HG02678 (cell line): ENCODE results near the gene KIF5A.
"Not testable (repeated sequence)": the region's sequence is repeated elsewhere in the genome, so short reads cannot be mapped to it uniquely, and the experiment has no call there.

Experiments
- ATAC-seq: cut with Tn5 transposase; IDR thresholded peaks from one replicate; pipeline ENCODE4 v1.9.1; 2021; ENCODE audit warnings: mild to moderate bottlenecking, moderate library complexity; ENCODE audit not compliant: unreplicated experiment

Gene KIF5A

DNA sequence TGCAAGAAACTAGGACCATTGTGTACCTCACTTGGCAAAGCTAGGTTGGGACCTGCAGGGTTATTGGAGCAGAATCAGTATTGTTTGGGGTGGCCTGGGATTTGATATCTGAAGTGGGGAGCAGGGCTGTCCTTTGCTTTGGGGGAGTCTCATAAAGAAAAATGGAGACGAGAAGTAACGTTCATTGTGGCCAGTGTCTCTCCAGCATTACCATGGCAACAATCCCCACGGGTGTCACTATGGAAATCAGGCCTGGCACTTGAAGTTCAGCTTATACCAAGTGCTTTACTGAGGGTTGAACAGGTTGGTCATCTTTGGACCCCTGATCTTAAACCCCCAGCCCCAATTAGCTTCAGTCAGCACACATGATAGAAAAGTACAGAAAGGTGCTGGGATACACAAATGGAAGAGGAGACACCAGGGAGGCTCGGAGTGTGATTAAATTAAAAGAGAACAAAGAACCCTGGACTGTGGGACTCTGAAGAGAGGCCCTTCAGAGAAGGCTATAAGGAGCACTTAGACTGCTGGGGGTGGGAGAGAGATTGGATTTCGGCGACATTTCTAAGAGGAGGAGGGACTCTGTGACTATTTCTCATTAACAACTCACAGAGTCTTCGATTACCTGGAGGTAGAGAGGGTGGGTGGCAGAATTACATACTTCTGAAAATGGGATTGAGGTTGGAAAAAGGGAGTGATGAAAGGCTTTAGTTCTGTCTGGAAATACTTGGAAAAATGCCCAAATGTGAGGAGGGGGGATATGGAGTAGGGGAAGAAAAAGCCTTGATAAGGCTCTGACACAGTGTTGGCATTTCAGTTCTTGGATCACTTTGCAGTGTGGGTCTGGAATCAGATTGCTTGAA is 3.7 kb downstream of the KIF5A start:
- no peak for ATAC-seq

- no peak for ATAC-seq
These were observed 4.6 kb downstream of the KIF5A start for GRCh38 chr12:57554453-57554852.

DNA sequence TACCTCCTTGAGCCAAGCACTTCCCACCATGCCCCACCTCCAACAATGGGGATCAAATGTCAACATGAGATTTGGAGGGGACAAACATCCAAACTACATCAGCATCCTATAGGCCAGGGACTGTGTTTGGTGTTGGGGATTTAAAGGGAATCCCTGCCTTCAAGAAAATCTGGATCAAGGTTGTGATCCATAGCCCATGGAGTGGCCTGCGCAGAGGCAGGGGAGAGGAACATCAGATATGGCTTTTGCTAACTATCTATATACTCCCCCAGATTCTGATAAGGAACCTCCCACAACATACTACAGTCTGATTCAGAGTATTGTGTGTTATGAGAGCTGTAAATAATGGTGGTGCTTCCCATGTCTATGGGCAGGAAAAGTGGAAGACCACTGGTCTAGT is 5.1 kb downstream of the KIF5A start:
- ATAC-seq = no peak

DNA sequence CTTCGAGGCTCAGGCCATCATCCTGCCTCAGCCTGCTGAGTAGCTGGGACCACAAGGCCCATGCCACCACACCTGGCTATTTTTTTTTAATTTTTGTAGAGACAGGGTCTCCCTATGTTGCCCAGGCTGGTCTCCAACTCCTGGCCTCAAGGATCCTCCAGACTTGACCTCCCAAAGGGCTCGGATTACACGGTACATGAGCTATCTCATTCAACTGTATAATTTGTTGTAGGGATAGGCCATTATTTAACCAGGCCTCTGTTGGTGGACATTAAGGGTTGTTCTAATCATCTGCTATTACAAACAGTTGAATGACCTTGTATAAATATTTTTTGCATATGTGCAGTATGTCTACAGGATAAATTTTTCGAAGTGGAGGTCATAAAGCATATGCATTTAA is 9.0 kb downstream of the KIF5A start:
- ATAC-seq = no peak

GRCh38 chr12:57560516-57560915 is 10.7 kb downstream of the KIF5A start:
- ATAC-seq = no peak

- ATAC-seq = not testable (repeated sequence)
These were observed 11.3 kb downstream of the KIF5A start for GRCh38 chr12:57561117-57561516.

GRCh38 chr12:57563358-57563757 is 13.5 kb downstream of the KIF5A start:
- no peak for ATAC-seq

GRCh38 chr12:57564178-57564740 is 14.4 kb downstream of the KIF5A start:
- ATAC-seq = no peak

DNA sequence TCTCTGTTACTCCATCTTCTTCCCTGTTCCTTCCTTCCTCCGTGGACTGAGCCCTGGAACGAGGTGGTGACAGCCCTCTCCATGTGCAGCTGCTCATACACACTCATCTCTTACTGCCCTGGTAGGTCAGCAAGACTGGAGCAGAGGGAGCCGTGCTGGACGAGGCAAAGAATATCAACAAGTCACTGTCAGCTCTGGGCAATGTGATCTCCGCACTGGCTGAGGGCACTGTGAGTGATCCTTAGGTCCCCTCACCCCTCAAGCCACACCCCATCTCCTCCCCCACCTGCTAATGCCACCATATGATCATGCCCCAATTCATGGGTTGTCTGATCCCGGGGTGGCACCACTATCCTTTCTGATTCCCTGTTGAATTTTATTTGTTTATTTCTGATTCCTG is 19.0 kb downstream of the KIF5A start:
- no peak for ATAC-seq

GRCh38 chr12:57569858-57570257 is 20.0 kb downstream of the KIF5A start:
- ATAC-seq = no peak

- not testable (repeated sequence) for ATAC-seq
These were observed 20.6 kb downstream of the KIF5A start for GRCh38 chr12:57570438-57570837.

- no peak for ATAC-seq
These were observed 22.3 kb downstream of the KIF5A start for GRCh38 chr12:57571926-57572762.

DNA sequence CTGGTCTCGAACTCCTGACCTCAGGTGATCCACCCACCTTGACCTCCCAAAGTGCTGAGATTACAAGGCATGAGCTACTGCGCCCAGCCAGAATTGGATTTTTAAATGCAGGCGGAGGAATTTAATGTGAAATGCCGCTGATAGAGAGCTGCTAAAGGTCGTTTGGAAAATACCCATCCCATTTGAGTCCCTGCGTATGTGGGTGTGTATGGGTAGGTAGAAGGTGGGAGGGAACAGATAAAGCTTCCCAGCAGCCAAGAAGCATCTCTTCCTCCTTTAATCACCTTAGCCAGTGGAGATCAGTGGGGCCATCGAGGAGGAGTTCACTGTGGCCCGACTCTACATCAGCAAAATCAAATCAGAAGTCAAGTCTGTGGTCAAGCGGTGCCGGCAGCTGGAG is 25.0 kb downstream of the KIF5A start:
- ATAC-seq = no peak

- no peak for ATAC-seq
These were observed 26.1 kb downstream of the KIF5A start for GRCh38 chr12:57575771-57576612.

DNA sequence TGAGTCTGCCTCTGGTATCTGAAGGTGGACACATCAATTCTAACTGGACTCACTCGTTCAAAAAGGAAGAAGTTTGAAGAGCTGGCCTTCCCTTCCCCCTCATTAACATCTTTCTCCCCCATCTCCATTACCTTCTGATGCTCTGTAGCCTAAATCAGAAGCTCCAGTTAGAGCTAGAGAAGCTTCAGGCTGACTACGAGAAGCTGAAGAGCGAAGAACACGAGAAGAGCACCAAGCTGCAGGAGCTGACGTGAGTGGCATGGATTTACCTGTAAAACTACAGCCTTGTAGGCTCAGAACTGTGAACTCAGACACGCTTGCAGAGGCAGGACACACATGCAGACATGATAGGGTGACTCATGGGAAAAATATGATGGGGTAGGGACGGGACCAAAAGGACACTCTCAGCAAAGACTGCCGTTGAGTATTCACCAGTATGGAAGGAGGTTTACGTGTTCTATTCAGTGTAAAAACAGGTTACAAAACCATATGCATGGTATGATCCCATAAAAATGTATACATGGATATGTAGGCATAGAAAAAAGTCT is 26.8 kb downstream of the KIF5A start:
- ATAC-seq = no peak

GRCh38 chr12:57577981-57578758 is 28.3 kb downstream of the KIF5A start:
- ATAC-seq = no peak

DNA sequence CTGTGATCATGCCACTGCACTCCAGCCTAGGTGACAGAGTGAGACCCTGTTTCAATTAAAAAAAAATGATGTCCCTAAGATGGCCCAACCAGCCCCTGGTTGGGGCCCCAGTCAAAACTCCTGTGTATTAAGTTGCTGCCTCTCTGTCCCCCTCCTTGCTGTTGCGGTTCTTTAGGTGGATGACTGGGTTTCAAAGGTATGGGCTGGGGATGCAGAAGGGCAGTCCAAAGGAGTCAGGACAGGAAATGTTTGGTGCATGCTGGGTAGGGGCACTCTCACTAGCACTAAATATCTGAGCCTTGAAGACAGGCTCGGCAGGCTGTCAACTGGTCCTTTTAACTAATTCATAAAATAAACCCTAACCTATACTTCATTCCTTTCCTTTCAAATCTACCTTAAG is 29.2 kb downstream of the KIF5A start:
- ATAC-seq = no peak

DNA sequence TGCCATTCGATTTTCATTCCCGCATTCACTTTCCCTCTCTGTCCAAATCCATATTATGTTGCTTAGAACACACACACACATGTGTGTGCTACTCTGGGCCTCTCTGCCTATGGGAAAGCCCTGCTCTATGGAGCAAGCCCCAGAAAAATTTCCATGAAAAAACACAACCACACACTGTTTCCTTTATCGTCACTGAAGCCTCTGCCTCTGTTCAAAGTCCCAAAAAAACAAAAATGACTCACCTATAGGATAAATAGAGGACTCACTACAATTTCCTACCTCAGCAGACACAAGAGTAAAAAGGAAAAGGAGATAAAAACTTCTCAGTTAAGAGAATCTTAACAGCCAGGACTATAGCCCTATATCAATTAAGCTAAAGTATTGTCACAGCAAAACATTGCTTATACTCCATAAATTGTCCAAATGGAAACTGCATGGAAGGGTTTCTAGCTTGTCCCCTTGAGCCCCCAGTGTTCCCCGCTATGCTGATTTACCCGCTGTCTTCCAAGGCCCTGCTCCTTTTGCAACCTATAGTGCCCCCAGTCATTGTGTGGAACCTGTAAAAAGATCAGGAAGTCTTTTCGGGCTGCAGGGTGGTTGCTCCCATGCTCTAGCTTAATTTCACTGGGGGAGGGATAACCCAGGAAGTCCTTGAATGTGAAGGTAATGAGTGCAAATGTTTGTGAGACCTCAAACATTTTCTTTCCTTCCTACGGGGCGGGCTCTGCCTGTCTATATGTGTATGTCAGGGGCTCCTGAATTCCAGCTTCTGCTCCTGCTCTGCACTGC is 30.0 kb downstream of the KIF5A start:
- no peak for ATAC-seq

GRCh38 chr12:57580466-57580795 is 30.6 kb downstream of the KIF5A start:
- no peak for ATAC-seq
